Pancreas (tissue), 10 donors: ENCODE results near the gene CD52. TPM values are rescaled to one million over a fixed set of nuclear protein-coding genes. Genes with fewer than 3 reads are reported as not detected.

Experiments
- ATAC-seq, 4 donors: fragments of 200-7000 bp; cut with Tn5 transposase; one replicate each; pipeline versions ENCODE4 v1.8.0 to v1.9.1; 2020; ENCODE audit warnings: mild to moderate bottlenecking in 4 of 4, moderate library complexity in 4 of 4
- DNase-seq, 6 donors: peaks; one replicate each; pipeline ENCODE4 v3.0.0-alpha.2; 2020
- FAIRE-seq: peaks from 2 replicates; lab custom pipeline; 2012; peaks lifted over from hg19 to GRCh38; lab: Jason Lieb, UNC
- H3K27ac ChIP-seq, 4 donors: fragments of 200-600 bp; sonication (generic); 1 replicate in 3 of 4; 2 replicates in 1 of 4; pipeline versions ENCODE4 v1.5.0 to v1.8.0; 2020
- H3K27me3 ChIP-seq, 4 donors: fragments of 200-600 bp; one replicate each; pipeline ENCODE4 v1.8.0; 2021
- H3K36me3 ChIP-seq, 3 donors: fragments of 200-600 bp; sonication (generic) in 1 of 3; one replicate each; pipeline versions ENCODE4 v1.5.0 to v1.8.0; 2020 to 2021
- H3K4me1 ChIP-seq, 3 donors: fragments of 200-600 bp; one replicate each; pipeline ENCODE4 v1.8.0; 2021
- H3K4me3 ChIP-seq, 4 donors: fragments of 200-600 bp; sonication (generic) in 2 of 4; one replicate each; pipeline versions ENCODE4 v1.5.0 to v1.8.0; 2020 to 2021
- H3K9me3 ChIP-seq, 4 donors: fragments of 200-600 bp; one replicate each; pipeline ENCODE4 v1.8.0; 2021
- WGBS, 2 donors: extraction: QIAGEN DNeasy Blood & Tissue Kit; methylation state at CpG; one replicate each; pipeline ENCODE4 v1.1.7; 2013; 5-methylcytosine and 5-hydroxymethylcytosine counted together
- intact Hi-C, 3 donors: fragments of 100-400 bp; cut with DNase I; formaldehyde crosslinking; loops; one replicate each; pipeline versions ENCODE4 v1.11.1 to v1.14.2; 2022
- polyA plus RNA-seq, 2 donors: library from polyadenylated mRNA; stranded (reverse); fragments of 200-250 nt; gene quantifications; one replicate each; pipeline ENCODE4 v1.2.3, GENCODE V29; 2013
- total RNA-seq, 6 donors: library from RNA; stranded (reverse); fragmentation: NEBNext Ultra II Directional in 4 of 6; extraction: Animal tissue kit (Norgen Biotek cat#: 25700) in 4 of 6; gene quantifications; one replicate each; pipeline versions ENCODE4 v1.2.1 to v1.2.4, GENCODE V29; 2021 to 2023
- TF ChIP-seq, protein P1 (sequence below), 4 donors: fragments of 200-600 bp; sonication (generic) in 3 of 4; IDR thresholded peaks; one replicate each; pipeline versions ENCODE4 v1.5.0 to v1.8.0; 2021; ENCODE audit warnings: antibody characterized with exemption in 4 of 4
- donor health status: healthy with polysubstance abuse.
- donor health status: DM: no; HTN: no; CAD: no; lungs with moderate emphysema.
- donor health status: DM: no; HTN: no; CAD: no.
- donor health status: control.
- donor health status: control.
- donor health status: Bipolar disorder and iron deficiency.
- donor health status: DM: yes; HTN: yes; CAD: no.
- donor health status: DM: no; HTN: no; CAD: no.
- donor health status: DM: no; HTN: no; CAD: no.
- donor health status: DM: yes; HTN: yes; CAD: no.

Gene CD52
- total and polyA plus RNA-seq, 8 donors, result 0.98 to 13.0 (median 3.5) TPM

DNA sequence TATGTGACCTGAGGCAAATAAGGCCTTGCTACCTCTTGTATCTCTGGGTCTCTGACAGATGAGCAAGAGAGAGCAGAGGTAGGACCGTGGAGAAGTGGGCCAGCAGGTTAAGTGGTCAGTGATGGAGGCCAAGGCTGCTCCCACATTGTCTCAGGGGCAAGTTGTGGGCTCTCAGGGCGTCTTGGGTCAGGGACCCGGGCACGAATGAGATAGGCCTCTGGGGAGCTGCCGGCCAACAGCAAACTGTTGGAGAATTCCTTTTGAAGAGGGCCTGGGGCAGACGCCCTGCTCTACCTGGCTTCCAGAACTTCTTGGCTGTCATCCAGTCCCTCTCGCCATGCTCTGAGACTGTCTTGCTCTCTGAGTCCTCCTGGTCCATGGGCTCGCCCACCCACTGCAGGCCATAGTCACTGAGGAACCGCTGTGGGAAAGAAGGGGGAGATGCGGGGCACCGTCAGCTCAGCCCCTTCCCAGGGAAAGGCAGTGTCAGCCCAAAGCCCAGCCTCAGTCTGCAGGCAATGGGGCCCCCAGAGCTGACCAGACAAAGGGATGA, 23.8 kb upstream of the CD52 start:
- Histone ChIP-seq H3K4me3 (no peak overlapping the region), H3K27ac (no peak overlapping the region), H3K27me3 (no peaks in the 10 kb centered on the region), H3K4me1 (no peaks in the 10 kb centered on the region), H3K36me3 (no peaks in the 10 kb centered on the region), H3K9me3 (no peaks in the 10 kb centered on the region)
- TF ChIP-seq, protein P1, sequence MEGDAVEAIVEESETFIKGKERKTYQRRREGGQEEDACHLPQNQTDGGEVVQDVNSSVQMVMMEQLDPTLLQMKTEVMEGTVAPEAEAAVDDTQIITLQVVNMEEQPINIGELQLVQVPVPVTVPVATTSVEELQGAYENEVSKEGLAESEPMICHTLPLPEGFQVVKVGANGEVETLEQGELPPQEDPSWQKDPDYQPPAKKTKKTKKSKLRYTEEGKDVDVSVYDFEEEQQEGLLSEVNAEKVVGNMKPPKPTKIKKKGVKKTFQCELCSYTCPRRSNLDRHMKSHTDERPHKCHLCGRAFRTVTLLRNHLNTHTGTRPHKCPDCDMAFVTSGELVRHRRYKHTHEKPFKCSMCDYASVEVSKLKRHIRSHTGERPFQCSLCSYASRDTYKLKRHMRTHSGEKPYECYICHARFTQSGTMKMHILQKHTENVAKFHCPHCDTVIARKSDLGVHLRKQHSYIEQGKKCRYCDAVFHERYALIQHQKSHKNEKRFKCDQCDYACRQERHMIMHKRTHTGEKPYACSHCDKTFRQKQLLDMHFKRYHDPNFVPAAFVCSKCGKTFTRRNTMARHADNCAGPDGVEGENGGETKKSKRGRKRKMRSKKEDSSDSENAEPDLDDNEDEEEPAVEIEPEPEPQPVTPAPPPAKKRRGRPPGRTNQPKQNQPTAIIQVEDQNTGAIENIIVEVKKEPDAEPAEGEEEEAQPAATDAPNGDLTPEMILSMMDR (IDR thresholded peaks at IDR 0.05), result no peak
- FAIRE-seq, result no peak
- no peak for ATAC-seq
- no peak for DNase-seq
- 79 to 84% methylated on average over 11 of the region's 11 CpGs for WGBS, 2 donors
- intact Hi-C loops, result no loop called here

DNA sequence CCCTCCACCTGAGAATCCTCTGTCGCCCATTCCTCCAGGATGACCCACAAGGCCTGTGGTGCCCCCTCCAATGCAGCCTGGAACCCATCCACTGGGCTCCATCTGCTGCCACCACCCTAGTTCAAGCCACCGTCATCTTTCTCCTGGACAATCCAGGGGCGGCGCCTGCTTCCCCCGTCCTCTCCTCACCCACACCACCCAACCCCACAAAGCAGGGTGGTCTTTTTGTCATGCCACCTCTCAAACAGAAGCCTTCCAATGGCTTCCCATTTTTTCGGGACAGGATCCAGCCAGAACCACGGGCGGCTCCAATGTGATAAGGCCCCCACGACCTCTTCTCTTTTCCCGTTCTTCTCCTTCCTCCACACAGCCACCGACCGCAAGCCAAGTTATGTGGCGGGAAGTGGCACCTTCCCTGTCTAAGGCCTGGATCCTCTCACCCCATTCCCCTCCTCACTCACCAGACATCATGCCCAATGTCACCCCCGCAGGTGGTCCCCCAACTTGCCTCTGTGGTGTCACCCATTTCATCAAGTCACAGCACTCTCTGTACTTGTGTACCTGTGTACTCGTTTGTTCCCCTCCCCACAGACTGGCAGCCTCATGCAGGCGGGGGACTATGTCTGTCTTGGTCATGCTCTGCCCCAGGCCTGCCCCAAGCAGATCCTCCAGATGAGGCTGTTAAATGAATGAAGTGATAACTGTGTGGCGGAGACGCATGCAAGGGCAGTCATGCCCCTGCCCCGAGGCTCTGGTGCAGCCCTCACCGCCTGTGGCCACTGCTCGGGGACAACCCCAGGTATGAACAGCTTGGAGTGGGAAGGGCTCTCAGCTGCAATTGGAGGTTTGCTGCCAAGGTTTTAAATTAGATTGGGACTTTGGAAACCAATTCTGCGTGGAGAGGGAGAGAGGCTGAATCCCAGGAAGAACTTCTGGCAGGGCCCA, 22.3 kb upstream of the CD52 start:
- intact Hi-C loops, result loop anchor here in 1 of 3 donors (2.0 kb wide), 1 partner anchor 13 kb away; no protein-coding TSS in a partner anchor
- no peak overlapping the region for H3K27ac ChIP-seq
- DNase-seq (no peak), ATAC-seq (no peak), FAIRE-seq (no peak)
- no peaks in the 10 kb centered on the region for H3K4me1 ChIP-seq
- no peaks in the 10 kb centered on the region for H3K36me3 ChIP-seq
- TF ChIP-seq, protein P1 (IDR thresholded peaks at IDR 0.05), result no peak
- WGBS, 2 donors, result 86 to 90% methylated on average over 22 of the region's 22 CpGs
- no peak overlapping the region for H3K4me3 ChIP-seq
- no peaks in the 10 kb centered on the region for H3K27me3 ChIP-seq
- H3K9me3 ChIP-seq, result no peaks in the 10 kb centered on the region

DNA sequence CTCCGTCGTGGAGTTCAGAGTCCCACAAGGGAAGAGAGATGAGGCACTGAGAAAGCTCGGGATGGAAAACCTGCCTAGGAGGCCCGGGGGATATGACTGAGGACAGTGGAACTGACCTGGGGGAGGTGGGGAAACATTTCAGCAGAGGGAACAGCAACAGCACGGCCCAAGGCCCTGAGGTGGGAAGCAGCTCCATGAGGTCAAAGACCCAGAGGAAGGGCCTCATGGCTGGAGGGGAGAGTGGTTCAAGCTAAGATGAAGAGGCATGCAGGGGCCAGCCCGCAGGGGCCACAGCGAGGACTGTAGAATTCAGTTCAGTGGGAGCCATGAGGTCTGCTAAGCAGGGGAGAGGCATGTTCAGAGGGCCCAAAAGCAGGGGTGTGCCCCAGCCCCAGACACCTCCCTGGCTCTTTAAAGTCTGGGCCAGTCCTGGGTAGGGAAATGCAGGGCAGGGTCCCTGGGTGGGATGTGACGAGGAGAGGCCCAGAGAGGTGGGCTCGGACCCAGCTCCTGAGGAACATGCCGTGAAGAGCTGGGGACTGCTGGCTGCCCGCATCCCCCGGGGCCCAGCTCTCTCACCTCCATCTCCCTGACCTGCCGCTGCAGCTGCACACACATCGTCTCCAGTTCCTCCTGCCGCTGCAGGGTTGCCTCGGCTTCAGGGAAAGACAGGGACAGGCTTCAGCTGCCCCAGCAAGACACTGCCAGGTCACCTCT, 21.3 kb upstream of the CD52 start:
- Histone ChIP-seq H3K27ac (no peak overlapping the region), H3K36me3 (no peaks in the 10 kb centered on the region), H3K9me3 (no peaks in the 10 kb centered on the region), H3K27me3 (no peaks in the 10 kb centered on the region), H3K4me3 (no peak overlapping the region), H3K4me1 (no peaks in the 10 kb centered on the region)
- TF ChIP-seq, protein P1 (IDR thresholded peaks at IDR 0.05), result no peak
- no peak for DNase-seq
- 87 to 94% methylated on average over 16 of the region's 16 CpGs for WGBS, 2 donors
- FAIRE-seq, result no peak
- ATAC-seq, result no peak
- intact Hi-C loops, result loop anchor here in 1 of 3 donors (2.0 kb wide), 1 partner anchor 14 kb away; no protein-coding TSS in a partner anchor

DNA sequence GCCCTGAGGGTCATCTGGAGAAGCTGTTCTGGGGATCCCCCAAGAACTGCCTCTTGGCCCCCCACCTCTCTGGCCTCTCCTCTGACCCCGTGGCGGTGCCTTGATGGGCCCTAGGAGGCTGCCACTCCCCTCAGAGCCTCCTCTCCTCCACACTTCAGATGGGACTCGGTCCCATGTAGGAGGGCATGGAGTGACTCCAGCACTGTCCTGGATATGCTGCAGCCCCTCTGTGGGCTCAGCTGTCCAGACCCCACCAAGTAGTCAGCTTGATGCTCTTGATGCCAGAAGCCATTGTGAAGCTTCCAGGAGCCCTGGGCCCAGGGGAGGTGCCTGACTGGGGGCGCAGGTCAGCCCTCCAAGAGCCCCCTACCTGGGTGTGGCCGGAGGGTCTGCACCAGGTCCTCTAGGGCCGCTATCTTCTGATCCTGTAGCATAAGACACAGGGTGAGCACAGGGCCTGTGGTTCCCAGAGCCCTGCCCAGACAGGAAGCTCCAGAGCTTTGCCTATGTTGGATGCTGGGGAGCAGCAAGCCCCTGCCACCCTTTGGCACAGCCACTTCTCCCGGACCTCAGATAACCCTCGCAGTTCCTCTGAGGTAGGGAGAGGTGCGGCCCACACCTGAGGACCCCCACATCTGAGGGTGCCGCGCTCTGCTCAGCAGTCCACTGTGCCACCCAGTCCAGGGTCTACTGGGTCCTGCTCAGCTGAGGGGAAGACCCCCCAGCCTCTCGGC, 20.5 kb upstream of the CD52 start:
- FAIRE-seq (no peak), ATAC-seq (no peak), DNase-seq (no peak)
- intact Hi-C loops, result loop anchor here in 1 of 3 donors (2.0 kb wide), 1 partner anchor 14 kb away; no protein-coding TSS in a partner anchor
- Histone ChIP-seq H3K4me3 (no peak overlapping the region), H3K27me3 (no peaks in the 10 kb centered on the region), H3K9me3 (no peaks in the 10 kb centered on the region), H3K4me1 (no peaks in the 10 kb centered on the region), H3K27ac (no peak overlapping the region), H3K36me3 (no peaks in the 10 kb centered on the region)
- TF ChIP-seq, protein P1 (IDR thresholded peaks at IDR 0.05), result no peak
- WGBS, 2 donors, result 90 to 91% methylated on average over 12 of the region's 12 CpGs
